ENCODE data around the gene NEXMIF. TPM values are rescaled to one million over a fixed set of nuclear protein-coding genes. Genes with fewer than 3 reads are reported as not detected.

NEXMIF gene
- polyA plus RNA-seq, 2 of the 4 experiments (the other 2 are of a cell fraction): 0.01 to 0.04 TPM

GRCh38 chrX:74911494-74911893 lies 13.8 kb downstream of the NEXMIF start (continued):
- TF ChIP-seq, protein P1, sequence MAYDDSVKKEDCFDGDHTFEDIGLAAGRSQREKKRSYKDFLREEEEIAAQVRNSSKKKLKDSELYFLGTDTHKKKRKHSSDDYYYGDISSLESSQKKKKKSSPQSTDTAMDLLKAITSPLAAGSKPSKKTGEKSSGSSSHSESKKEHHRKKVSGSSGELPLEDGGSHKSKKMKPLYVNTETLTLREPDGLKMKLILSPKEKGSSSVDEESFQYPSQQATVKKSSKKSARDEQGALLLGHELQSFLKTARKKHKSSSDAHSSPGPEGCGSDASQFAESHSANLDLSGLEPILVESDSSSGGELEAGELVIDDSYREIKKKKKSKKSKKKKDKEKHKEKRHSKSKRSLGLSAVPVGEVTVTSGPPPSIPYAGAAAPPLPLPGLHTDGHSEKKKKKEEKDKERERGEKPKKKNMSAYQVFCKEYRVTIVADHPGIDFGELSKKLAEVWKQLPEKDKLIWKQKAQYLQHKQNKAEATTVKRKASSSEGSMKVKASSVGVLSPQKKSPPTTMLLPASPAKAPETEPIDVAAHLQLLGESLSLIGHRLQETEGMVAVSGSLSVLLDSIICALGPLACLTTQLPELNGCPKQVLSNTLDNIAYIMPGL (CRISPR knock-in tag; IDR thresholded peaks at IDR 0.05; ENCODE audit: borderline replicate concordance): no peak
- TF ChIP-seq CBX8 (IDR thresholded peaks at IDR 0.05) (no peak), NR3C1 (IDR thresholded peaks at IDR 0.05) (no peak), NPAS2 (CRISPR knock-in tag; IDR thresholded peaks at IDR 0.05; ENCODE audit: borderline replicate concordance) (no peak)

DNA sequence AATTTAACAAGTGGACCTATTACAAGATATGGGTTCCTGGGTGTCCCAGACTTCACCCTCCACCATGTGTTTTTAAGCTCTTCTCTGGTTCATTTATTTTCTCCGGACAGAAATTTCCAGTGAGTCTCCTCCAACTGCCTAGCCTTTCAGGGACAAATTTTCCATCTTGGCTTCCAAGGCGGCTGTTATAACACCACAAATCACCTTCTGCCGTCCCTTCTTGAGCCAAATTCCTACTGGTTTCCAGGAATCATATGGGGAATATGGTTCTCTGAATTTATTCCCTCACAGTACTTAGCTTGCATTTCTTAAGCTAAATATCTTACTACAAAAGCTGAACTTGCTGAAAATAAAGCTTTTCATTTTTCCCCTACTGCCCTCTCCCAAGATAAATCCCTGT lies 18.8 kb downstream of the NEXMIF start:
- no peaks in the 10 kb centered on the region for H3K4me1 ChIP-seq
- H3K9me3 ChIP-seq: no peaks in the 10 kb centered on the region
- 27% methylated on average over 3 of the region's 3 CpGs for WGBS (ENCODE audit: missing lambda C conversion rate)
- ATAC-seq (no peak), DNase-seq (ENCODE audit: low read depth in 1 of 2, low spot score in 1 of 2) (no peak), FAIRE-seq (no peak)
- H3K27ac ChIP-seq: no peak overlapping the region
- CTCF ChIA-PET: no interaction called here
- H3K4me2 ChIP-seq: no peak overlapping the region
- POLR2A ChIA-PET: no interaction called here
- no peak overlapping the region for H3K4me3 ChIP-seq
- no peak for TF ChIP-seq CHD4 (IDR thresholded peaks at IDR 0.05; ENCODE audit: borderline replicate concordance)
- TF ChIP-seq ZNF302 (CRISPR knock-in tag; IDR thresholded peaks at IDR 0.05): no peak
- no peak for TF ChIP-seq EHF (CRISPR knock-in tag; IDR thresholded peaks at IDR 0.05)
- no peak for TF ChIP-seq PHF8 (IDR thresholded peaks at IDR 0.05; ENCODE audit: borderline replicate concordance, low read depth)
- TF ChIP-seq NPAS2 (CRISPR knock-in tag; IDR thresholded peaks at IDR 0.05; ENCODE audit: borderline replicate concordance): no peak
- TF ChIP-seq MAX (IDR thresholded peaks at IDR 0.05): no peak
- TF ChIP-seq HEYL (CRISPR knock-in tag; IDR thresholded peaks at IDR 0.05): no peak
- no peak for TF ChIP-seq JUN (IDR thresholded peaks at IDR 0.05)
- TF ChIP-seq, protein P1 (CRISPR knock-in tag; IDR thresholded peaks at IDR 0.05; ENCODE audit: borderline replicate concordance): no peak
- TF ChIP-seq, protein P2, sequence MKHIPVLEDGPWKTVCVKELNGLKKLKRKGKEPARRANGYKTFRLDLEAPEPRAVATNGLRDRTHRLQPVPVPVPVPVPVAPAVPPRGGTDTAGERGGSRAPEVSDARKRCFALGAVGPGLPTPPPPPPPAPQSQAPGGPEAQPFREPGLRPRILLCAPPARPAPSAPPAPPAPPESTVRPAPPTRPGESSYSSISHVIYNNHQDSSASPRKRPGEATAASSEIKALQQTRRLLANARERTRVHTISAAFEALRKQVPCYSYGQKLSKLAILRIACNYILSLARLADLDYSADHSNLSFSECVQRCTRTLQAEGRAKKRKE (CRISPR knock-in tag; IDR thresholded peaks at IDR 0.05; ENCODE audit: low read depth): no peak
- TF ChIP-seq ESRRA (IDR thresholded peaks at IDR 0.05; ENCODE audit: borderline replicate concordance, low read length): no peak
- TF ChIP-seq ZC3H11A (IDR thresholded peaks at IDR 0.05): no peak

GRCh38 chrX:74902806-74903205 lies 22.4 kb downstream of the NEXMIF start:
- Histone ChIP-seq H3K27ac (no peak overlapping the region), H3K9me3 (no peaks in the 10 kb centered on the region), H3K4me3 (no peak overlapping the region), H3K4me1 (no peaks in the 10 kb centered on the region), H3K4me2 (no peak overlapping the region)
- ChIA-PET POLR2A (no interaction called here), CTCF (no interaction called here)
- WGBS (ENCODE audit: missing lambda C conversion rate): 0% methylated on average over 2 of the region's 2 CpGs
- TF ChIP-seq POLR2AphosphoS2 (conservative IDR thresholded peaks at IDR 0.05; ENCODE audit: low read length) (no peak), HES2 (IDR thresholded peaks at IDR 0.05) (no peak), MAZ (IDR thresholded peaks at IDR 0.05; ENCODE audit: borderline replicate concordance, low read depth, low read length) (no peak), POLR2A (IDR thresholded peaks at IDR 0.05; ENCODE audit: low read length) (no peak), FOSL2 (IDR thresholded peaks at IDR 0.05) (no peak), FOSL2 (CRISPR knock-in tag; IDR thresholded peaks at IDR 0.05) (no peak), RCOR1 (IDR thresholded peaks at IDR 0.05; ENCODE audit: low read depth, low read length) (no peak), KDM5A (IDR thresholded peaks at IDR 0.05) (no peak), SMC3 (IDR thresholded peaks at IDR 0.05) (no peak), CHD2 (IDR thresholded peaks at IDR 0.05; ENCODE audit: low read length, partially characterized antibody) (no peak), CBX2 (IDR thresholded peaks at IDR 0.05; ENCODE audit: borderline replicate concordance, low read depth) (no peak), NFE2L2 (conservative IDR thresholded peaks at IDR 0.05; ENCODE audit: low read length) (no peak), NPAS2 (CRISPR knock-in tag; IDR thresholded peaks at IDR 0.05; ENCODE audit: borderline replicate concordance) (no peak)
- no peak for ATAC-seq
- FAIRE-seq: no peak
- DNase-seq (ENCODE audit: low read depth in 1 of 2, low spot score in 1 of 2): no peak
